Osteoblast (primary cell): ENCODE results near the gene CHTF18. TPM values are rescaled to one million over a fixed set of nuclear protein-coding genes. Genes with fewer than 3 reads are reported as not detected.
A peak's percentile ranks its signal among the peaks of the same experiment; 100 is the strongest.

Source experiments
- DNase-seq: peaks from one replicate; pipeline ENCODE4 v3.0.0; 2011; ENCODE audit warnings: low spot score, mixed read lengths; ENCODE audit not compliant: insufficient read length; ENCODE audit errors: missing footprints
- H2AFZ ChIP-seq: 2 replicates; pipeline ENCODE4 v1.6.0; 2011; ENCODE audit warnings: mild to moderate bottlenecking, low read length
- H3K27ac ChIP-seq: 2 replicates; pipeline ENCODE4 v1.5.1; 2011; ENCODE audit warnings: mild to moderate bottlenecking, low read depth, low read length, moderate library complexity
- H3K27me3 ChIP-seq: 2 replicates; pipeline ENCODE4 v1.6.0; 2012; ENCODE audit warnings: mild to moderate bottlenecking, control low read depth, inconsistent platforms, low read length, moderate library complexity; ENCODE audit not compliant: insufficient read depth
- H3K36me3 ChIP-seq: 2 replicates; pipeline ENCODE4 v1.5.1; 2011; ENCODE audit warnings: mild to moderate bottlenecking, low read length, control low read depth, moderate library complexity; ENCODE audit not compliant: insufficient read depth
- H3K4me1 ChIP-seq: 2 replicates; pipeline ENCODE4 v1.5.1; 2011; ENCODE audit warnings: mild to moderate bottlenecking, low read length, control low read depth, moderate library complexity; ENCODE audit not compliant: insufficient read depth
- H3K4me2 ChIP-seq: 2 replicates; pipeline ENCODE4 v1.6.0; 2011; ENCODE audit warnings: mild to moderate bottlenecking, low read length; ENCODE audit not compliant: insufficient read depth
- H3K4me3 ChIP-seq: fragments of 200-600 bp; sonication (generic); 3 replicates; pipeline ENCODE4 v1.5.1; 2012; ENCODE audit warnings: mild to moderate bottlenecking, low read length, inconsistent platforms; ENCODE audit not compliant: insufficient read depth
- H3K79me2 ChIP-seq: 2 replicates; pipeline ENCODE4 v1.6.0; 2012; ENCODE audit warnings: mild to moderate bottlenecking, low read length, control low read depth, inconsistent platforms; ENCODE audit not compliant: insufficient read depth
- H3K9me3 ChIP-seq: 2 replicates; pipeline ENCODE4 v1.5.1; 2011; ENCODE audit warnings: low read depth, low read length, control low read depth
- H4K20me1 ChIP-seq: 2 replicates; pipeline ENCODE4 v1.6.0; 2012; ENCODE audit warnings: mild to moderate bottlenecking, low read length, control low read depth; ENCODE audit not compliant: insufficient read depth
- total RNA-seq: library from RNA; depleted of rRNA; stranded (reverse); fragments of >200 nt; gene quantifications from 2 replicates; pipeline ENCODE4 v1.2.3, GENCODE V29; 2012
- TF ChIP-seq, protein P1 (sequence below): IDR thresholded peaks from 2 replicates; pipeline ENCODE4 v1.5.1; 2011; ENCODE audit warnings: mild to moderate bottlenecking, low read depth, low read length, moderate library complexity; ENCODE audit errors: extremely low read depth

The CHTF18 gene
- total RNA-seq, 1 donor = 3.3 TPM

DNA sequence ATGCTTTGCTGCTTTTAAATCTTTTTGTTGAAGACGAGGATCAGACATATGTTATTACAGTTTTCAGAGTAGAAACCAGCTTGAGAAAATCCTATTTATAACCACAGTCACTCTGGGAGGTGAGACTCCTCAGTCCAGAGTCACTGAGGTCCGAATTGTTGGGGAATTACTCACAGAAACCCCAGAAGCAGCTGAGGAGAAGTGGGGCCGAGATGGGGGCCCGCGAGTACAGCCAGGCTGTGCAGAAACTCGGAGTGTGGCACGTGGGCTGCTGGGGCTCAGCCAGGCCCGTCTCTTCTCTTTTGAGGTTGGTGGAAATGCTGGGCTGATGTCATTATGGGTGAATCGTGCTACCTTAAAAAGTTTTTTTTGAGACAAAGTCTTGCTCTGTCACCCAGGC lies 26.6 kb downstream of the CHTF18 start:
- TF ChIP-seq, protein P1, sequence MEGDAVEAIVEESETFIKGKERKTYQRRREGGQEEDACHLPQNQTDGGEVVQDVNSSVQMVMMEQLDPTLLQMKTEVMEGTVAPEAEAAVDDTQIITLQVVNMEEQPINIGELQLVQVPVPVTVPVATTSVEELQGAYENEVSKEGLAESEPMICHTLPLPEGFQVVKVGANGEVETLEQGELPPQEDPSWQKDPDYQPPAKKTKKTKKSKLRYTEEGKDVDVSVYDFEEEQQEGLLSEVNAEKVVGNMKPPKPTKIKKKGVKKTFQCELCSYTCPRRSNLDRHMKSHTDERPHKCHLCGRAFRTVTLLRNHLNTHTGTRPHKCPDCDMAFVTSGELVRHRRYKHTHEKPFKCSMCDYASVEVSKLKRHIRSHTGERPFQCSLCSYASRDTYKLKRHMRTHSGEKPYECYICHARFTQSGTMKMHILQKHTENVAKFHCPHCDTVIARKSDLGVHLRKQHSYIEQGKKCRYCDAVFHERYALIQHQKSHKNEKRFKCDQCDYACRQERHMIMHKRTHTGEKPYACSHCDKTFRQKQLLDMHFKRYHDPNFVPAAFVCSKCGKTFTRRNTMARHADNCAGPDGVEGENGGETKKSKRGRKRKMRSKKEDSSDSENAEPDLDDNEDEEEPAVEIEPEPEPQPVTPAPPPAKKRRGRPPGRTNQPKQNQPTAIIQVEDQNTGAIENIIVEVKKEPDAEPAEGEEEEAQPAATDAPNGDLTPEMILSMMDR = no peak
- H3K4me1 ChIP-seq = no peaks in the 10 kb centered on the region
- DNase-seq = peak; percentile 94

DNA sequence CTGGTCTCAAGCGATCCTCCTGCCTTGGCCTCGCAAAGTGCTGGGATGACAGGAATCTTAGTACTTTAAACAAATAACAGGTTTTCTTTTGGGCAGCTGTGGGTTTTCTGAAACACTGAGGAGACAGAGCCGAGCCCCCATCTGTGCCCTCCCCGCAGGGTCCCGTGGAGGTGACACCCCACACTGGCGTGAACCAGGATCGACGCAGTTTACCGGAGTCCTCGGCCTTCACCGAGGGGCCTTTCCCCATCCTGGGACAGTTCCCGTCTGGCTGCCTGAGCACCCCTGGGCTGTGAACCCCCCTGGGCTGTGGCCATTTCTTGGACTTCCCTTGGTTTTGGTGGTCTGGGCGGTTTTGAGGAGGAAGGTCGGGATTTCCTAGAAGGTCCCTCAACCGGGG lies 27.4 kb downstream of the CHTF18 start:
- Histone ChIP-seq H3K27ac (no peak overlapping the region), H3K4me3 (no peak overlapping the region), H4K20me1 (no peaks in the 10 kb centered on the region), H3K36me3 (no peaks in the 10 kb centered on the region), H3K4me2 (no peak overlapping the region), H3K9me3 (no peaks in the 10 kb centered on the region), H3K27me3 (peaks cover 45% of the 10 kb centered on the region), H2AFZ (no peak overlapping the region), H3K4me1 (no peaks in the 10 kb centered on the region), H3K79me2 (no peaks in the 10 kb centered on the region)
- TF ChIP-seq, protein P1 = no peak
- DNase-seq = no peak

More for the DNA sequence above, 26.6 kb downstream of the CHTF18 start:
- Histone ChIP-seq H2AFZ (no peak overlapping the region), H3K27me3 (peaks cover 45% of the 10 kb centered on the region), H4K20me1 (no peaks in the 10 kb centered on the region), H3K9me3 (no peaks in the 10 kb centered on the region), H3K79me2 (no peaks in the 10 kb centered on the region), H3K4me2 (peak overlapping the region; percentile 24), H3K36me3 (no peaks in the 10 kb centered on the region), H3K4me3 (no peak overlapping the region), H3K27ac (no peak overlapping the region)

DNA sequence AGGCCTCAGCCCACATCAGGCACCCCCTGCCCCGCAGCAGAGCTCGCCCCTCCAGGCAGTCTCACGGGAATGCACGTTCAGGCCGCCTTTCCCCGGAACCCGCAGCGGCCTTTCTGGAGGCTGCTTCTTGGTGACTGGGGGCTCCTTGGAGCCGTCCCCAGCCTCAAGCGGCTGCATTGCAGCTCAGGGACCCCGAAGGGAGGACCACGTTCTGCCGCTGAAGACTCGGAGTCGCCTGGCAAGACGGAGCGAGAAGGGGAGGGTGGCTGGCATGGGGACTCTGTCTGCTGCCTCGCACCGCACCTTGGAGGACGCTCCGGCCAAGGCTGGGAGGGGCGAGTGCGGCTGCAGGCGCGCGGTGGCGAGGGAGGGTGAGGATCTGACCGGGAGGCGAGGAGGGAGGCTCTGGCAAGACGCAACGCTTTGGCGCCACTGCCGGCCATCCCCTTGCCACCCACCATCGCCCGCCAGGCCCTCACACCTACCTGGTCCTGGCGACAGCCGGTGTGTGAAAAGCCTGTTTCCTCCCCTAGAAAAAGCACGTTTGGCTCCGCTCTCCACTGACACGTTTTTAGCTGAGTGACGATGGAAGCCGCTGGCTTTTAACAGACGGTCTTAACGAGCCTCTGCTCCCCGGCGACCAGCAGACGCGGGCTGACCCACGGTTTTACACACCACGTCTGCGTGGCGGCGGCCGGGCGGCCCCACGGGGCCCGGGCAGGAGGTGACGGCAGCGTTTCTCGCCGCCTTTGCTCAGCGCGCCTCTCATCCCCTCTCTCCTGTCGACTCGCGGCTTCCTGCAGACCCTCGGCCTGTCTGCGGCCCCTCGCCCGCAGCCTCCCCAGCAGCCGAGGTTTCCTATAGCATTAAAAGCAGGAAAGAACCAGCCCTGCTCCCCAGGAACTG lies 28.8 kb downstream of the CHTF18 start:
- Histone ChIP-seq H3K36me3 (no peaks in the 10 kb centered on the region), H3K4me2 (no peak overlapping the region), H3K9me3 (no peaks in the 10 kb centered on the region), H3K27ac (no peak overlapping the region), H3K4me1 (no peaks in the 10 kb centered on the region), H4K20me1 (no peaks in the 10 kb centered on the region), H2AFZ (no peak overlapping the region), H3K27me3 (peaks cover 45% of the 10 kb centered on the region), H3K79me2 (no peaks in the 10 kb centered on the region), H3K4me3 (no peak overlapping the region)
- TF ChIP-seq, protein P1 = no peak
- DNase-seq = peak; percentile 68

DNA sequence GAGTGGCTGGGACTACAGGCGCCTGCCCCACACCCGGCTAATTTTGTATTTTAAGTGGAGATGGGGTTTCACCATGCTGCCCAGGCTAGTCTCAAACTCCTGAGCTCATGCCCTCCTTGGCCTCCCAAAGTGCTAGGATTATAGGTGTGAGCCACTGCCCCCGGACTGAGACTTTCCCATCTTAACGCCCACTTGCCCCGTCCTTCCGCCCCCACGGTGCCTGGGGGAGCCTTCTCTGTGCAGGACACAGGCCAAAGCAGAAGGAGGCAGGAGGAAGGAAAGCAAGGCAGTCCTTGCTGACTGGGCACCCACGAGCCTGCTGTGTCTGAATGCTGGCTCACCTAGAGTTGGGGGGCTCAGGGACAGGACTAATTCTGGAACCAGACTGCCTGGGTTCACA lies 29.7 kb downstream of the CHTF18 start:
- Histone ChIP-seq H2AFZ (no peak overlapping the region), H3K27me3 (peaks cover 40% of the 10 kb centered on the region), H3K79me2 (no peaks in the 10 kb centered on the region), H4K20me1 (no peaks in the 10 kb centered on the region), H3K36me3 (no peaks in the 10 kb centered on the region), H3K4me2 (no peak overlapping the region), H3K9me3 (no peaks in the 10 kb centered on the region), H3K4me1 (no peaks in the 10 kb centered on the region), H3K4me3 (no peak overlapping the region), H3K27ac (no peak overlapping the region)
- no peak for DNase-seq
- TF ChIP-seq, protein P1 = no peak
